ENCODE results near the gene FAM241B. TPM values are rescaled to one million over a fixed set of nuclear protein-coding genes. Genes with fewer than 3 reads are reported as not detected.

FAM241B gene
- total RNA-seq, 1 donor from 2014 or later: 5.0 TPM

GRCh38 chr10:69639291-69640195 is 9.5 kb downstream of the FAM241B start:
- ATAC-seq (peak in 1 of 2 donors; percentile 71), DNase-seq (peak; percentile 63)
- peaks cover 7% of the 10 kb centered on the region for H3K27me3 ChIP-seq (ENCODE audit: low read depth)
- intact Hi-C loops (cut with DNase I): loop anchor here (10.0 kb wide), 1 partner anchor 125 kb away; no protein-coding TSS in a partner anchor
- no peak overlapping the region for H3K4me3 ChIP-seq
- no peak overlapping the region for H3K27ac ChIP-seq
- no peaks in the 10 kb centered on the region for H3K4me1 ChIP-seq
- H3K9me3 ChIP-seq: no peaks in the 10 kb centered on the region
- peak; percentile 85 for TF ChIP-seq CTCF (IDR thresholded peaks at IDR 0.05)
- no peaks in the 10 kb centered on the region for H3K36me3 ChIP-seq

GRCh38 chr10:69640196-69640980 is 10.3 kb downstream of the FAM241B start:
- Histone ChIP-seq H3K36me3 (no peaks in the 10 kb centered on the region), H3K27me3 (ENCODE audit: low read depth) (peaks cover 7% of the 10 kb centered on the region), H3K9me3 (no peaks in the 10 kb centered on the region), H3K4me3 (no peak overlapping the region), H3K4me1 (no peaks in the 10 kb centered on the region), H3K27ac (no peak overlapping the region)
- TF ChIP-seq CTCF (IDR thresholded peaks at IDR 0.05): no peak
- ATAC-seq: no peak
- DNase-seq: no peak
- intact Hi-C loops (cut with DNase I): loop anchor here (10.0 kb wide), 1 partner anchor 126 kb away; no protein-coding TSS in a partner anchor

GRCh38 chr10:69641261-69641980 is 11.4 kb downstream of the FAM241B start:
- no peaks in the 10 kb centered on the region for H3K36me3 ChIP-seq
- H3K27ac ChIP-seq: no peak overlapping the region
- H3K4me1 ChIP-seq: no peaks in the 10 kb centered on the region
- intact Hi-C loops (cut with DNase I): loop anchor here (10.0 kb wide), 1 partner anchor 127 kb away; no protein-coding TSS in a partner anchor
- DNase-seq (no peak), ATAC-seq (no peak)
- peaks cover 7% of the 10 kb centered on the region for H3K27me3 ChIP-seq (ENCODE audit: low read depth)
- no peak overlapping the region for H3K4me3 ChIP-seq
- H3K9me3 ChIP-seq: no peaks in the 10 kb centered on the region
- TF ChIP-seq CTCF (IDR thresholded peaks at IDR 0.05): no peak

- intact Hi-C loops (cut with DNase I): loop anchor here (10.0 kb wide), 1 partner anchor 128 kb away; no protein-coding TSS in a partner anchor
- Histone ChIP-seq H3K27me3 (ENCODE audit: low read depth) (peaks cover 7% of the 10 kb centered on the region), H3K9me3 (no peaks in the 10 kb centered on the region), H3K4me3 (no peak overlapping the region), H3K4me1 (no peaks in the 10 kb centered on the region), H3K36me3 (no peaks in the 10 kb centered on the region), H3K27ac (no peak overlapping the region)
- TF ChIP-seq CTCF (IDR thresholded peaks at IDR 0.05): no peak
- ATAC-seq (no peak), DNase-seq (no peak)
These were observed 12.7 kb downstream of the FAM241B start for GRCh38 chr10:69642747-69643146.

All from lower lobe of right lung (tissue), 2 donors.